Fibroblast of villous mesenchyme (primary cell): ENCODE data around the gene GRB14. TPM values are rescaled to one million over a fixed set of nuclear protein-coding genes. Genes with fewer than 3 reads are reported as not detected.

Experiments
- DNase-seq: peaks from one replicate; pipeline ENCODE4 v3.0.0-alpha.2; 2010; ENCODE audit warnings: low read depth
- H3K4me3 ChIP-seq: 2 replicates; pipeline ENCODE4 v1.5.1; 2011; ENCODE audit warnings: low read depth, mild to moderate bottlenecking, low read length
- total RNA-seq: library from RNA; depleted of rRNA; stranded (reverse); fragments of >200 nt; gene quantifications from 2 replicates; pipeline ENCODE4 v1.2.3, GENCODE V29; 2012
- TF ChIP-seq, protein P1 (sequence below): IDR thresholded peaks from 2 replicates; pipeline ENCODE4 v1.5.1; 2012; ENCODE audit warnings: low read depth, mild to moderate bottlenecking, low read length; ENCODE audit not compliant: insufficient read depth

The GRB14 gene
- total RNA-seq, 1 donor, result not detected

DNA sequence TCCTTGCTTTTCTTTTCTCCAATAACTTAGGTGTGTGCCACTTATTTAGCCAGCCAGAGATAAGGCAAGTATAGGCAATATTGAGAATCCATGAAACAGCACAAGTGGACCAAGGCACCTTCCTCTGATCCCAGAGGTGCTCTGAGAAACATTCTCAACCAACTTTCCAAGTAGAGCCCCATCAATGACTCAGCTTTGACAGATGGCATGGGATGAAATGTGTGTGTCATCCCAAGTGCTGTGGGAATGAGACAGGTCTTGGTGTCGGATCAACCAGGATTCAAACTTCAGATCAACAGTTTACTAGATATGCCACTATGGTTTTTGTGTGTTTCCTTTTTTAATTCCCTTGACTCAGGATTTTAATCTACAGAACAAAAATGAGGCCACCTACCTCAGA, 164.0 kb downstream of the GRB14 start:
- H3K4me3 ChIP-seq, result no peak overlapping the region
- no peak for DNase-seq
- TF ChIP-seq, protein P1, sequence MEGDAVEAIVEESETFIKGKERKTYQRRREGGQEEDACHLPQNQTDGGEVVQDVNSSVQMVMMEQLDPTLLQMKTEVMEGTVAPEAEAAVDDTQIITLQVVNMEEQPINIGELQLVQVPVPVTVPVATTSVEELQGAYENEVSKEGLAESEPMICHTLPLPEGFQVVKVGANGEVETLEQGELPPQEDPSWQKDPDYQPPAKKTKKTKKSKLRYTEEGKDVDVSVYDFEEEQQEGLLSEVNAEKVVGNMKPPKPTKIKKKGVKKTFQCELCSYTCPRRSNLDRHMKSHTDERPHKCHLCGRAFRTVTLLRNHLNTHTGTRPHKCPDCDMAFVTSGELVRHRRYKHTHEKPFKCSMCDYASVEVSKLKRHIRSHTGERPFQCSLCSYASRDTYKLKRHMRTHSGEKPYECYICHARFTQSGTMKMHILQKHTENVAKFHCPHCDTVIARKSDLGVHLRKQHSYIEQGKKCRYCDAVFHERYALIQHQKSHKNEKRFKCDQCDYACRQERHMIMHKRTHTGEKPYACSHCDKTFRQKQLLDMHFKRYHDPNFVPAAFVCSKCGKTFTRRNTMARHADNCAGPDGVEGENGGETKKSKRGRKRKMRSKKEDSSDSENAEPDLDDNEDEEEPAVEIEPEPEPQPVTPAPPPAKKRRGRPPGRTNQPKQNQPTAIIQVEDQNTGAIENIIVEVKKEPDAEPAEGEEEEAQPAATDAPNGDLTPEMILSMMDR, result no peak

DNA sequence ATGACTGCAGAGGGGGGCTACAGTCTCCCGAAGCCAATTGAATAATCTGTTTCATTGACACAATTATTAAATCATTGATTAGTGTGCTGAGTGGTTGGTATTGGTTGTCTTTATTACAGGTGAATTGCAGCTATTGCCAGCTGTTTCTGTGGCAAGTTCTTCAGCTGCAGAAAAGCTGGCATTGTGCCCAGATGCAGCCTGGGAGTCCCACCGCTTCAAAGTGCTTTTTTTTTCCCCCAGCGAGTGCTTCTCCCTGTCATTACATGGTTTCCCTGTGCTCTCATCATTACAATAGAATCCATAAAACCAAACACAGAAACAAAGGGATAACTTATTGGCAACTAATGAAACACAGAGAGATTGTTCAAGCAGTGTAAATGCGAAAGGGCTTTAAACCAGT, 164.7 kb downstream of the GRB14 start:
- no peak for DNase-seq
- H3K4me3 ChIP-seq, result no peak overlapping the region
- TF ChIP-seq, protein P1, result no peak

DNA sequence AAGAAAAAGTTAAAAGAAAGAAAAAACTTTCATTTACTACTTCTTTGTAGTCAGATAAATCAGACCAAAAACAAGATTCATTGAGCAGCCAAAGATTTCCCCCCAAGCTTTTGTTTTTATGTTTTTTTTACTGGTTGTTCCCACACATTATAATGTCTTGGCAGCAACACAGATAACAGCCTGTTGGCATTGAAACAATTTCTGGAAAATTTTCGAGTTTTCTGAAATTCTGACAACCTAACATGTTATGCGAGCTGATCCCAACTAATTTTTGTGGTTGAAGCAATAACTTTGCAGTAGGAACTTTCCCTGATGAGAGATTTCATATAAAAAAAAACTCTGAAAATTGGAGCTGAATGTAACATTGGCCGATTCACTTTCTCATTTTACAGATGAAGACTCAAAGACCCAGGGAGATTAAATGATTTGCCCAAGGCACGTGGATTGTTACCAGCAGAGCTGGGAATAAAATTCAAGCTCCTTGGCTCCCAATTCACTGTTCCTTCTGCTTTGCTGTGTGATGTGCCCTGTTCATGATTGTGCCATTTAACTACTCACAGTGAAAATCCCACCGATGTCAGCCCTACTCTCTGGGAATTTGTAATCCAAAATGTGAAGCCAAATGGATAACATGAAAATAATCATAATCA, 167.5 kb downstream of the GRB14 start:
- TF ChIP-seq, protein P1, result no peak
- H3K4me3 ChIP-seq, result no peak overlapping the region
- no peak for DNase-seq

DNA sequence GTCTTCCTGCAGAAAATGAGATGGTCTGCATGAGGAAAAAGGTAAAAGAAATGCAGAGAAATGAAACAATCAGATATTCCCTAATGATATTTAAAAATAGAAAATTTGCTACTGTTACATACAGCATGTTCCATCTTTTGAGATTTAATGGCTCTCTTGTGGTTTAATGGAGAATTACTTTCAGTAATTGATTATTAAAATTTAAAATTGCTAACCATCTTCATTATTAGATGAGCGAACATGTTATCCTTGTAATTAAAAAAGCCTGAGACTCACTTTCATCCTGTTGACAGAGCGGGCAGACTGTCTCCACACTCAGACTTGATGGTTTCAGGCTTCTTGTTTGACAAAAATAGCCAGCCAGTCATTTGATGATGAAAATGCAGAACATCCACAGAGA, 171.0 kb downstream of the GRB14 start:
- no peak for DNase-seq
- TF ChIP-seq, protein P1, result no peak
- no peak overlapping the region for H3K4me3 ChIP-seq

DNA sequence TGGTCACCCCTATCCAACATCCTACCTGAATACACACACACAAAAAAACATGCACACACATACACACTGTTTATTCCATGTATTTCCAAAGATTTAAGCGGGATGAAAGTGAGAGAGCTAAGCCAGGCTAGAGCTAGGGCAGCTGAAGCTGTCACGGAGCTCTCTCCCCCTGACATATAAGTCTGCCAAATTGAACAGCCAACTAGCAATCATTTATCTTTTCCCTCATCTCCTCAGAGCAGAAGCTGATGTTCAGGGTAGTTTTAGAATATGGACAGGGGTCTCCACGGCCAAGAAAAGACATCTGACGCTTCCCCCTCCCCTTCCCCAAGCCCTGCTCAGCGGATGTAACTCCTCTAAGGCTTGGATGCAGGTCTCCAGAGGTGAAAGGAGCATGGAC, 171.6 kb downstream of the GRB14 start:
- no peak overlapping the region for H3K4me3 ChIP-seq
- DNase-seq, result no peak
- TF ChIP-seq, protein P1, result no peak

DNA sequence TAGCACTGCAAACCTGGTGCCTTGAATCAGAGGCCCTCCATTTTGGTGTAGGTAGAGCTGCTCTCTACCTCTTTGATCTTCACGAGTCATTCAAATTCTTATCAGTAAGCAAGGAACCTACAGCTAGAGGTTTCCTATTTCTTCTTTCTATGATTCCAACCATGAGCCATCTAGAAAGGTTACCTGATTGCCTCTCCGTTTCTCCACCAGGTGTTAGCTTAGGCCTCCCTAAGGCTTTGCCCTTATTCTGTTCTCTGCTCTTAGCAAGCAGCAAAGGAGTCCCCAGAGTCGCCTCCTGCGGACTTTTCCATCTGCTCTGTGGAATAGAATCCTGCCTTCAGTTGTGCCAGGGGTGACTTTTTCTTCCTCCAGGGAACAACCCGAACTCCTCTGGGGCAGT, 173.6 kb downstream of the GRB14 start:
- TF ChIP-seq, protein P1, result no peak
- no peak overlapping the region for H3K4me3 ChIP-seq
- no peak for DNase-seq

Other genes with a start within 250 kb of the GRB14 start
- gene COBLL1, start 220.3 kb upstream of the GRB14 start, total RNA-seq, result 13.4 and 15.5 TPM in 2 replicates